ENCODE measurements around the gene TYRP1. TPM values are rescaled to one million over a fixed set of nuclear protein-coding genes. Genes with fewer than 3 reads are reported as not detected.

Gene TYRP1
- total RNA-seq, 2 experiments from 2014 or later: not detected

DNA sequence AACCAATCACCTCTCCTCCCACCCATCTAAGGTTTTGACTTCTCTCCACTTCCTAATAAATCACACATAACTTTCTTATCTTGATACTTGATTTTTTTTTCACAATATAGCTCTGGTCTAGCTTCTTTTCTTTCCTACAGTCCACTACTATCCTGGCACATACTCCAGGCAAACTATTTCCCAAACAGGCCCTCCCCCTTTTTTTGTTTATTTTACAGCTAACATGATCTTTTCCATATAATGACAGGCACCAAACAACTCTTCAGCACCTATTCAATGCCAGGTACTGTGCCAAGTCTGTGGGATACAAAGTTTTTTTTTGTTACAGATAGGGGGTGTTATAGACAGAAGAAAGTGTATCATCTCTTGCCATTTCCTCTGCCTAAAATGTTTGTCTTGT, 7.9 kb downstream of the TYRP1 start:
- Histone ChIP-seq H3K9me2 (ENCODE audit: insufficient read depth, low read length) (no peaks in the 10 kb centered on the region), H3K27ac (ENCODE audit: low read depth, low read length, poor library complexity, severe bottlenecking) (no peak overlapping the region), H4K20me1 (ENCODE audit: insufficient read depth, low read length) (no peaks in the 10 kb centered on the region), H3K4me1 (ENCODE audit: insufficient read depth, low read length, poor library complexity, severe bottlenecking) (no peaks in the 10 kb centered on the region), H3K4me2 (ENCODE audit: low read length) (no peak overlapping the region), H3K36me3 (ENCODE audit: insufficient read depth, low read length) (no peaks in the 10 kb centered on the region), H3K9me3 (ENCODE audit: low read length) (no peaks in the 10 kb centered on the region), H2AFZ (ENCODE audit: low read length) (no peak overlapping the region), H3K4me3 (ENCODE audit: low read depth, low read length, poor library complexity, severe bottlenecking) (no peak overlapping the region), H3K79me2 (ENCODE audit: insufficient read depth, low read depth, low read length) (no peaks in the 10 kb centered on the region)
- intact Hi-C loops (cut with micrococcal nuclease; ENCODE audit: unreplicated experiment): no loop called here
- BruUV-seq (replicated peaks): no TSS peak
- TF ChIP-seq EZH2phosphoT487 (IDR thresholded peaks at IDR 0.05; ENCODE audit: borderline replicate concordance, low read depth, low read length): no peak
- TF ChIP-seq, protein P1, sequence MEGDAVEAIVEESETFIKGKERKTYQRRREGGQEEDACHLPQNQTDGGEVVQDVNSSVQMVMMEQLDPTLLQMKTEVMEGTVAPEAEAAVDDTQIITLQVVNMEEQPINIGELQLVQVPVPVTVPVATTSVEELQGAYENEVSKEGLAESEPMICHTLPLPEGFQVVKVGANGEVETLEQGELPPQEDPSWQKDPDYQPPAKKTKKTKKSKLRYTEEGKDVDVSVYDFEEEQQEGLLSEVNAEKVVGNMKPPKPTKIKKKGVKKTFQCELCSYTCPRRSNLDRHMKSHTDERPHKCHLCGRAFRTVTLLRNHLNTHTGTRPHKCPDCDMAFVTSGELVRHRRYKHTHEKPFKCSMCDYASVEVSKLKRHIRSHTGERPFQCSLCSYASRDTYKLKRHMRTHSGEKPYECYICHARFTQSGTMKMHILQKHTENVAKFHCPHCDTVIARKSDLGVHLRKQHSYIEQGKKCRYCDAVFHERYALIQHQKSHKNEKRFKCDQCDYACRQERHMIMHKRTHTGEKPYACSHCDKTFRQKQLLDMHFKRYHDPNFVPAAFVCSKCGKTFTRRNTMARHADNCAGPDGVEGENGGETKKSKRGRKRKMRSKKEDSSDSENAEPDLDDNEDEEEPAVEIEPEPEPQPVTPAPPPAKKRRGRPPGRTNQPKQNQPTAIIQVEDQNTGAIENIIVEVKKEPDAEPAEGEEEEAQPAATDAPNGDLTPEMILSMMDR (conservative IDR thresholded peaks at IDR 0.05; ENCODE audit: low read length): no peak
- ChIA-PET POLR2A (no interaction called here), CTCF (ENCODE audit: unreplicated experiment) (no interaction called here)
- no peak for DNase-seq (ENCODE audit: low spot score)

DNA sequence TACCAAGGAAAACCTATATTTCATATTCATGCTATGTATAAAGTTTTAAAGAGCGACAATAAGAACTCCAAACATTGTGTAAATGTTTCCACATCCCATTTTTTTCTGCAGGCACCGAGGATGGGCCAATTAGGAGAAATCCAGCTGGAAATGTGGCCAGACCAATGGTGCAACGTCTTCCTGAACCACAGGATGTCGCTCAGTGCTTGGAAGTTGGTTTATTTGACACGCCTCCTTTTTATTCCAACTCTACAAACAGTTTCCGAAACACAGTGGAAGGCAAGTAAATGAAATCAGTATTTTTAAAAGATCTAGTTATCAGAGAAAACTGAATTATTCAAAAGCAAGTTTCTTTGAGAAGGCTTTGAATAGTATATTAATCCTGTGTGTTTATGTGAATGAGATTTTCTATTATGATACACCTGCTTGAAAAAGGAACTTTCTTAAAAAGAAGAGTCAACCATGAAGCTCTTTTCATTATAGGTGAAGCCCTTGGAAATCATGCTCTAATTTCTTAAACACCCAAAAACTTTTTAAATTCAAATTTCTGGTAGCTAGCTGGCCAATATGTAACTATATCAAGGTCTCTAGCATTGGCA, 9.1 kb downstream of the TYRP1 start:
- BruUV-seq (replicated peaks): no TSS peak
- CTCF ChIA-PET (ENCODE audit: unreplicated experiment): no interaction called here
- Histone ChIP-seq H3K9me3 (ENCODE audit: low read length) (no peaks in the 10 kb centered on the region), H2AFZ (ENCODE audit: low read length) (no peak overlapping the region), H3K4me2 (ENCODE audit: low read length) (no peak overlapping the region), H3K9me2 (ENCODE audit: insufficient read depth, low read length) (no peaks in the 10 kb centered on the region), H3K27ac (ENCODE audit: low read depth, low read length, poor library complexity, severe bottlenecking) (no peak overlapping the region), H3K36me3 (ENCODE audit: insufficient read depth, low read length) (no peaks in the 10 kb centered on the region), H3K4me3 (ENCODE audit: low read depth, low read length, poor library complexity, severe bottlenecking) (no peak overlapping the region), H4K20me1 (ENCODE audit: insufficient read depth, low read length) (no peaks in the 10 kb centered on the region), H3K79me2 (ENCODE audit: insufficient read depth, low read depth, low read length) (no peaks in the 10 kb centered on the region), H3K4me1 (ENCODE audit: insufficient read depth, low read length, poor library complexity, severe bottlenecking) (no peaks in the 10 kb centered on the region)
- POLR2A ChIA-PET: no interaction called here
- intact Hi-C loops (cut with micrococcal nuclease; ENCODE audit: unreplicated experiment): no loop called here
- TF ChIP-seq, protein P1 (conservative IDR thresholded peaks at IDR 0.05; ENCODE audit: low read length): no peak
- no peak for TF ChIP-seq EZH2phosphoT487 (IDR thresholded peaks at IDR 0.05; ENCODE audit: borderline replicate concordance, low read depth, low read length)
- no peak for DNase-seq (ENCODE audit: low spot score)

DNA sequence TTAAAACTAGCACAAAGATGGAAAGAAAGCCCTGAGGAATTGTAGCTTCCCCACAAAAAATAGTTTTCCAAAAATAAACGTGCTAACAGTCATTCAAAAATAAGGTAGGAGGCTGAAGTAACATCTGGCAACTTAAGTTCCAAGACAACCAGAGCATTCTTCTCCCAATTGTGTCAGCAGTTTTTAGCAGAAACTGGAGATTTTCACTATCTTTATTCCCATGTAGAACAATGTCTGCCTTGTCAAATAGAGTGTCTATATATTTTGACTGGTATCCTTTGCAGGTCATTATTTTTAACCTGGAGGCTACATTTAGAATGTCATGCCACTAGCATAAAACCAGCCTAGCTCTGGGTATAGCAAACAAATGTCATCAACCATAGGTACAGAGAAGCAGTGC, 10.8 kb downstream of the TYRP1 start:
- Histone ChIP-seq H3K36me3 (ENCODE audit: insufficient read depth, low read length) (no peaks in the 10 kb centered on the region), H3K9me2 (ENCODE audit: insufficient read depth, low read length) (no peaks in the 10 kb centered on the region), H3K4me3 (ENCODE audit: low read depth, low read length, poor library complexity, severe bottlenecking) (no peak overlapping the region), H3K9me3 (ENCODE audit: low read length) (no peaks in the 10 kb centered on the region), H3K79me2 (ENCODE audit: insufficient read depth, low read depth, low read length) (no peaks in the 10 kb centered on the region), H3K27ac (ENCODE audit: low read depth, low read length, poor library complexity, severe bottlenecking) (no peak overlapping the region), H3K4me1 (ENCODE audit: insufficient read depth, low read length, poor library complexity, severe bottlenecking) (no peaks in the 10 kb centered on the region), H4K20me1 (ENCODE audit: insufficient read depth, low read length) (no peaks in the 10 kb centered on the region), H2AFZ (ENCODE audit: low read length) (no peak overlapping the region), H3K4me2 (ENCODE audit: low read length) (no peak overlapping the region)
- no peak for TF ChIP-seq EZH2phosphoT487 (IDR thresholded peaks at IDR 0.05; ENCODE audit: borderline replicate concordance, low read depth, low read length)
- TF ChIP-seq, protein P1 (conservative IDR thresholded peaks at IDR 0.05; ENCODE audit: low read length): no peak
- POLR2A ChIA-PET: interaction anchor here (0.5 to 1.0 kb wide), 2 partner anchors 9 to 11 kb away, joined by 3 to 6 read pairs; no protein-coding TSS in a partner anchor
- intact Hi-C loops (cut with micrococcal nuclease; ENCODE audit: unreplicated experiment): no loop called here
- no TSS peak for BruUV-seq (replicated peaks)
- CTCF ChIA-PET (ENCODE audit: unreplicated experiment): no interaction called here
- no peak for DNase-seq (ENCODE audit: low spot score)
